ENCODE measurements around the gene CTNNBIP1.

DNA sequence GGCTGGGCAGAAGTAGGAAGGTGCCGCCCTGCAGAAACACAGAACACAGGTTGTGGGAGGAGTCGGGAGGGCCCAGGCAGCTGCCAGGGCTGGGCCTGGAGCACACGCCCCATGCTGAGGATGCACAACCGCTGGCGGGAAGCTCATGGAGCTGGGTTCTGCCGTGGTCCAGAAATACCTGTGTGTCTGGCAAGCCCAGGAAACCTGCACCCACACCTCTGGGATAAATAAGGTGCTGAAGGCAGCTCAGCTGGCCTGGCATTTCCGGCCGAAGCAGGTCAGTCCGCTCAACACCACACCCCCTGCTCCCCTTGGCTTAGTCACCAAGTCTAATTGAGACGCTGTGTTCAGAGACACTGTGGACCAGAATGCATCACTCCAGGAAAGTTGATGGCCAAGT lies 32.1 kb downstream of the CTNNBIP1 start:
- TF ChIP-seq CEBPB (IDR thresholded peaks at IDR 0.05), result no peak; the same call in 1 of the 2 replicates
- peak; percentile 47; the same call in 1 of the 2 replicates for TF ChIP-seq EP300 (IDR thresholded peaks at IDR 0.05; ENCODE audit: borderline replicate concordance)
- no peak for TF ChIP-seq TAF1 (IDR thresholded peaks at IDR 0.05; ENCODE audit: low read depth)
- TF ChIP-seq, protein P1, sequence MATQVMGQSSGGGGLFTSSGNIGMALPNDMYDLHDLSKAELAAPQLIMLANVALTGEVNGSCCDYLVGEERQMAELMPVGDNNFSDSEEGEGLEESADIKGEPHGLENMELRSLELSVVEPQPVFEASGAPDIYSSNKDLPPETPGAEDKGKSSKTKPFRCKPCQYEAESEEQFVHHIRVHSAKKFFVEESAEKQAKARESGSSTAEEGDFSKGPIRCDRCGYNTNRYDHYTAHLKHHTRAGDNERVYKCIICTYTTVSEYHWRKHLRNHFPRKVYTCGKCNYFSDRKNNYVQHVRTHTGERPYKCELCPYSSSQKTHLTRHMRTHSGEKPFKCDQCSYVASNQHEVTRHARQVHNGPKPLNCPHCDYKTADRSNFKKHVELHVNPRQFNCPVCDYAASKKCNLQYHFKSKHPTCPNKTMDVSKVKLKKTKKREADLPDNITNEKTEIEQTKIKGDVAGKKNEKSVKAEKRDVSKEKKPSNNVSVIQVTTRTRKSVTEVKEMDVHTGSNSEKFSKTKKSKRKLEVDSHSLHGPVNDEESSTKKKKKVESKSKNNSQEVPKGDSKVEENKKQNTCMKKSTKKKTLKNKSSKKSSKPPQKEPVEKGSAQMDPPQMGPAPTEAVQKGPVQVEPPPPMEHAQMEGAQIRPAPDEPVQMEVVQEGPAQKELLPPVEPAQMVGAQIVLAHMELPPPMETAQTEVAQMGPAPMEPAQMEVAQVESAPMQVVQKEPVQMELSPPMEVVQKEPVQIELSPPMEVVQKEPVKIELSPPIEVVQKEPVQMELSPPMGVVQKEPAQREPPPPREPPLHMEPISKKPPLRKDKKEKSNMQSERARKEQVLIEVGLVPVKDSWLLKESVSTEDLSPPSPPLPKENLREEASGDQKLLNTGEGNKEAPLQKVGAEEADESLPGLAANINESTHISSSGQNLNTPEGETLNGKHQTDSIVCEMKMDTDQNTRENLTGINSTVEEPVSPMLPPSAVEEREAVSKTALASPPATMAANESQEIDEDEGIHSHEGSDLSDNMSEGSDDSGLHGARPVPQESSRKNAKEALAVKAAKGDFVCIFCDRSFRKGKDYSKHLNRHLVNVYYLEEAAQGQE (IDR thresholded peaks at IDR 0.05; ENCODE audit: low read depth), result no peak
- no peak for TF ChIP-seq TEAD4 (IDR thresholded peaks at IDR 0.05)
- no peak for TF ChIP-seq RAD21 (IDR thresholded peaks at IDR 0.05; ENCODE audit: low read depth)
- TF ChIP-seq, protein P2, sequence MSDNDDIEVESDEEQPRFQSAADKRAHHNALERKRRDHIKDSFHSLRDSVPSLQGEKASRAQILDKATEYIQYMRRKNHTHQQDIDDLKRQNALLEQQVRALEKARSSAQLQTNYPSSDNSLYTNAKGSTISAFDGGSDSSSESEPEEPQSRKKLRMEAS (IDR thresholded peaks at IDR 0.05), result peak; percentile 68
- TF ChIP-seq TCF12 (IDR thresholded peaks at IDR 0.05; ENCODE audit: low read depth), result peak; percentile 47; the same call in 1 of the 2 replicates
- TF ChIP-seq YY1 (IDR thresholded peaks at IDR 0.05; ENCODE audit: low read depth), result no peak
- TF ChIP-seq ZBTB7A (IDR thresholded peaks at IDR 0.05; ENCODE audit: low read depth), result no peak
- TF ChIP-seq, protein P3, sequence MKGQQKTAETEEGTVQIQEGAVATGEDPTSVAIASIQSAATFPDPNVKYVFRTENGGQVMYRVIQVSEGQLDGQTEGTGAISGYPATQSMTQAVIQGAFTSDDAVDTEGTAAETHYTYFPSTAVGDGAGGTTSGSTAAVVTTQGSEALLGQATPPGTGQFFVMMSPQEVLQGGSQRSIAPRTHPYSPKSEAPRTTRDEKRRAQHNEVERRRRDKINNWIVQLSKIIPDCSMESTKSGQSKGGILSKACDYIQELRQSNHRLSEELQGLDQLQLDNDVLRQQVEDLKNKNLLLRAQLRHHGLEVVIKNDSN (IDR thresholded peaks at IDR 0.05), result no peak
